Activated CD8-positive, alpha-beta T cell treated with anti-CD3 and anti-CD28 coated beads for 36 hours (primary cell): ENCODE results near the gene MARCHF3. TPM values are rescaled to one million over a fixed set of nuclear protein-coding genes. Genes with fewer than 3 reads are reported as not detected.
A peak's percentile ranks its signal among the peaks of the same experiment; 100 is the strongest.

Experiments
- ATAC-seq: fragments of 200-7000 bp; cut with Tn5 transposase; one replicate; pipeline ENCODE4 v1.10.0; 2021; ENCODE audit warnings: mild to moderate bottlenecking, moderate library complexity
- CTCF ChIA-PET: fragments of 350-600 bp; sonication (Branson Sonifier 250); formaldehyde crosslinking; loops from one replicate; lab custom pipeline; 2021; ENCODE audit warnings: antibody characterized with exemption; lab: Charles Lee
- POLR2A ChIA-PET: fragments of 350-600 bp; sonication (Branson Sonifier 250); formaldehyde crosslinking; loops from one replicate; lab custom pipeline; 2021; ENCODE audit warnings: antibody characterized with exemption; lab: Charles Lee
- DNase-seq: peaks from one replicate; pipeline ENCODE4 v3.0.0-alpha.2; 2020
- H3K27ac Mint-ChIP-seq: one replicate; pipeline ENCODE4 v1.8.0; 2021; ENCODE audit warnings: mild to moderate bottlenecking, mixed read lengths
- H3K27me3 Mint-ChIP-seq: one replicate; pipeline ENCODE4 v1.8.0; 2021; ENCODE audit warnings: mixed read lengths
- H3K36me3 Mint-ChIP-seq: one replicate; pipeline ENCODE4 v1.8.0; 2021; ENCODE audit warnings: low read depth, mixed read lengths
- H3K4me1 Mint-ChIP-seq: one replicate; pipeline ENCODE4 v1.8.0; 2021; ENCODE audit warnings: low read depth, mixed read lengths
- H3K4me3 Mint-ChIP-seq: one replicate; pipeline ENCODE4 v1.8.0; 2021; ENCODE audit warnings: mild to moderate bottlenecking, moderate library complexity, mixed read lengths
- H3K9me3 Mint-ChIP-seq: one replicate; pipeline ENCODE4 v1.8.0; 2021; ENCODE audit warnings: mixed read lengths
- intact Hi-C: fragments of 100-400 bp; cut with micrococcal nuclease; formaldehyde crosslinking; loops from one replicate; pipeline ENCODE4 v1.10.0; 2022
- total RNA-seq, 2 experiments: library from RNA; stranded (reverse); gene quantifications; one replicate each; pipeline ENCODE4 v1.2.3, GENCODE V29; 2021
- TF ChIP-seq, protein P1 (sequence below): fragments of 200-600 bp; IDR thresholded peaks from one replicate; pipeline ENCODE4 v1.8.0; 2022; ENCODE audit warnings: antibody characterized with exemption, mild to moderate bottlenecking

MARCHF3 gene
- total RNA-seq, 2 experiments from 2014 or later, result 6.1 TPM

DNA sequence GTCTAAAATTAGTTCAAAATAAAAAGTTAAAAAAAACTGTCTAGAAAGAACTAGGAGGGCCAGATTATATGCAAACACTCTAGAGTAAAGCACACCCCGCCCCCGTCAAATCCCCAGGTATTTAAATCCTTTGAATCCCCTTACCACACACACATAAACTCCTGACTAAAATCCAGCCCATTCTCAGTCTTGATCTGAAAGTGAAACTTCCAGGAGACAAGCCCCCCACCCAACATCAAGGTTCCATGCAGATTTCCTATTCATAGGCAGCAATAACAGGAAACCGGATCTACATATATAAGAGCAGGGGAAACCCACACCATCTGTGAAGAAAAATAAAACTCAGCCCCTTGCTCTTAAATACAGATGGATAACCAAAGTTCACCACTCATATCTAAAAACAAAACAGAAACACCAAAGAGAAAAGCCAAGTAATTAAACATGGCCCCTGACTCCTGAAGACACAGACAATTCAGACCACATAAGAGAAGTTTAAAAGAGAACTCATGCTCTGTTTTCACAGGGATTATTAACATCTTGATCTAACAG, 42.3 kb downstream of the MARCHF3 start:
- ATAC-seq (peak; percentile 94), DNase-seq (peak; percentile 63)
- no peaks in the 10 kb centered on the region for H3K36me3 Mint-ChIP-seq
- TF ChIP-seq, protein P1, sequence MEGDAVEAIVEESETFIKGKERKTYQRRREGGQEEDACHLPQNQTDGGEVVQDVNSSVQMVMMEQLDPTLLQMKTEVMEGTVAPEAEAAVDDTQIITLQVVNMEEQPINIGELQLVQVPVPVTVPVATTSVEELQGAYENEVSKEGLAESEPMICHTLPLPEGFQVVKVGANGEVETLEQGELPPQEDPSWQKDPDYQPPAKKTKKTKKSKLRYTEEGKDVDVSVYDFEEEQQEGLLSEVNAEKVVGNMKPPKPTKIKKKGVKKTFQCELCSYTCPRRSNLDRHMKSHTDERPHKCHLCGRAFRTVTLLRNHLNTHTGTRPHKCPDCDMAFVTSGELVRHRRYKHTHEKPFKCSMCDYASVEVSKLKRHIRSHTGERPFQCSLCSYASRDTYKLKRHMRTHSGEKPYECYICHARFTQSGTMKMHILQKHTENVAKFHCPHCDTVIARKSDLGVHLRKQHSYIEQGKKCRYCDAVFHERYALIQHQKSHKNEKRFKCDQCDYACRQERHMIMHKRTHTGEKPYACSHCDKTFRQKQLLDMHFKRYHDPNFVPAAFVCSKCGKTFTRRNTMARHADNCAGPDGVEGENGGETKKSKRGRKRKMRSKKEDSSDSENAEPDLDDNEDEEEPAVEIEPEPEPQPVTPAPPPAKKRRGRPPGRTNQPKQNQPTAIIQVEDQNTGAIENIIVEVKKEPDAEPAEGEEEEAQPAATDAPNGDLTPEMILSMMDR, result no peak
- peak overlapping the region; percentile 92 for H3K27ac Mint-ChIP-seq
- peaks cover 41% of the 10 kb centered on the region for H3K4me1 Mint-ChIP-seq
- H3K27me3 Mint-ChIP-seq, result no peaks in the 10 kb centered on the region
- ChIA-PET POLR2A (no interaction called here), CTCF (no interaction called here)
- peak overlapping the region; percentile 37 for H3K4me3 Mint-ChIP-seq
- H3K9me3 Mint-ChIP-seq, result peaks cover 6% of the 10 kb centered on the region
- intact Hi-C loops, result no loop called here

DNA sequence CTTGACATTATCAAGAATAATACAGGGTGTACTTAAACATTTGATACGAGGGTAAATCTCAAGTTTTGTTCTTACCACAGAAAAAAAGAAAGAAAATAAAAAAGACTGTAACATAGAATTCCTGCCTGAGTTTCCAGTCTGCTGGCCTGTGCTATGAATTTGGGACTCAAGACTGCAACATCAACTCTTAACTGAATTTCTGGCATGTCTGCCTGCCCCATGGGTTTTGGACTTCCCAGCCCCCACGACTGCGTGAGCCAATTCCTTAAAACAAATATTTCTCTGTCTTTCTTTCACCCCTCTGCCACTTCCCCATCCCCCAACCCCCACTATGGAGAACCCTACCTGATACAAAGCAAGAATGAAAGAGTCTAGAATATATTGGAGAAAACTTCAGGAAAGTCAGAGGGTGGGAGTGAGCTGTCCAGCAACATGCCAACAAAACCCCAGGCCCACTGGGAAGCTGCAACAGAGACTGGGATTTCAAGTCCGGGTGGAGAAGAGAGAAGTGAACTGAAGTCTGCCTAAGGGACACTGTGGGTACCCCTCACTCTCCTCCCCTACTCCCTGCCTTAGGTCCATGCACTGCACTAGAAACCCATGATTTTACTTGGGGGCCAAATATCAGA, 43.0 kb downstream of the MARCHF3 start:
- TF ChIP-seq, protein P1, result no peak
- peak overlapping the region; percentile 92 for H3K27ac Mint-ChIP-seq
- H3K4me3 Mint-ChIP-seq, result peak overlapping the region; percentile 37
- ATAC-seq (peak; percentile 11), DNase-seq (no peak)
- H3K27me3 Mint-ChIP-seq, result no peaks in the 10 kb centered on the region
- H3K9me3 Mint-ChIP-seq, result peaks cover 6% of the 10 kb centered on the region
- H3K4me1 Mint-ChIP-seq, result peaks cover 44% of the 10 kb centered on the region
- CTCF ChIA-PET, result no interaction called here
- H3K36me3 Mint-ChIP-seq, result no peaks in the 10 kb centered on the region
- POLR2A ChIA-PET, result no interaction called here
- intact Hi-C loops, result no loop called here

DNA sequence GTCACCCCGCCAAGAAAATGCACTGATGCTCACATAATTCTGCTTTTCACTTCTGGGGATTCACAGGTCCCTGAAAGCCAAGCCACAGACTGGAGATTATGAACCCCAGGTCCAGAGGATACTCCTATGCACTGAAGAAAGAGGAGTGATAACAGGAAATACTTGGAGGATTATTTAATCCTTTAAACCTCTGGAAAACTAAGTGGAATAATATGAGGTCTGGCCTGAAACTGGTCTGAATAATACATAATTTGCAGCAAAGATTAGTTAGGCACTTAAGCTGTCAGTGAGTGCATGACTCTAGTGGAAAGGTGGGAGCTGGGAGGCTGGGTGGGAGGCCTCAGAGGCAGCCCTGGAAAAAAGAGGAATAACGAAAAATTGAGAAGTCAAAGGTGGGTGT, 45.7 kb downstream of the MARCHF3 start:
- TF ChIP-seq, protein P1, result no peak
- Mint-ChIP-seq H3K27ac (no peak overlapping the region), H3K27me3 (no peaks in the 10 kb centered on the region), H3K4me1 (peaks cover 42% of the 10 kb centered on the region), H3K4me3 (no peak overlapping the region), H3K9me3 (no peaks in the 10 kb centered on the region), H3K36me3 (no peaks in the 10 kb centered on the region)
- intact Hi-C loops, result no loop called here
- CTCF ChIA-PET, result no interaction called here
- DNase-seq, result no peak
- ATAC-seq, result no peak
- POLR2A ChIA-PET, result interaction anchor here (0.5 kb wide), 1 partner anchor 174 kb away, joined by 3 read pairs; no protein-coding TSS in a partner anchor

DNA sequence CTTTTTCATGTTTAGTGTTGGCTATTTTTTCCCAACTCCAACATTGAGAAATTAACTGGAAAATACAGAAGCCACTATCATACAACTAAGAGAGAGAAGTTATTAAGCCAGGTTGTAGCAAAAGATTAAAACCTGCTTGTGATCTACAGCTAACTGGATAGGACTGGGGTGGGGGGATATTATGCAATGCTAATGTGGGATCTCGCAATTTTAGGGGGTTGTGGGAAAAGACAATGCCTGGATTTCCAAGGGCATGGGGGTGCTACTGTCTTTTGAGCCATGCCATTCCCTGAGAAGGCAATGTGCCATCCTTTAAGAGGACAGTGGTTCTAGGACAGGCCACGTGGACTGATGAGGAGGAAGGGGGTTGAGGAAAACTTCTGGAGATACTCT, 46.5 kb downstream of the MARCHF3 start:
- DNase-seq (no peak), ATAC-seq (no peak)
- peaks cover 37% of the 10 kb centered on the region for H3K4me1 Mint-ChIP-seq
- H3K27ac Mint-ChIP-seq, result no peak overlapping the region
- no peaks in the 10 kb centered on the region for H3K9me3 Mint-ChIP-seq
- no peaks in the 10 kb centered on the region for H3K36me3 Mint-ChIP-seq
- TF ChIP-seq, protein P1, result no peak
- intact Hi-C loops, result no loop called here
- CTCF ChIA-PET, result no interaction called here
- POLR2A ChIA-PET, result no interaction called here
- H3K27me3 Mint-ChIP-seq, result no peaks in the 10 kb centered on the region
- no peak overlapping the region for H3K4me3 Mint-ChIP-seq
